ENCODE data around the gene TNNC2. TPM values are rescaled to one million over a fixed set of nuclear protein-coding genes. Genes with fewer than 3 reads are reported as not detected.

The TNNC2 gene
- total RNA-seq, 2 donors from 2014 or later, result not detected

DNA sequence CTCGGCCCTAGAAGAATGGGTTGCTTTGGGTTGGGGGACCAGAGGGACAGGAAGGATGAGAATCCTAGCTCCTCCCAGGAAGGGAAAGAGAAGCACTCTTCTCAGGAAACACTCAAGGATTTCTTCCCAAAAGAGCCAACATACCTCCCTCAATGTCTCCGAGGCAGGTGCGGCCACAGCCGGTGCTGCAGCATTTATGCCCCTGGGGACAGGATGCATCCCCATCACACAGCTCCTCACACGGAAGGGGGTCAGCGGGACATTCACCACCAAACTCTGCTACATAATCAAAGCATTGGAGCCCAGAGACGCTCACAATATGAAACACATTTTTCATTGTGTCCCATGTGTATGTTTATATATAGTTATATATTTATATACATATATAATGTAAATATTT is 50.2 kb downstream of the TNNC2 start:
- ATAC-seq (no peak), DNase-seq (ENCODE audit: low spot score in 2 of 2) (no peak)
- Mint-ChIP-seq H3K9me3 (no peaks in the 10 kb centered on the region), H3K36me3 (no peaks in the 10 kb centered on the region), H3K27ac (no peak overlapping the region)

DNA sequence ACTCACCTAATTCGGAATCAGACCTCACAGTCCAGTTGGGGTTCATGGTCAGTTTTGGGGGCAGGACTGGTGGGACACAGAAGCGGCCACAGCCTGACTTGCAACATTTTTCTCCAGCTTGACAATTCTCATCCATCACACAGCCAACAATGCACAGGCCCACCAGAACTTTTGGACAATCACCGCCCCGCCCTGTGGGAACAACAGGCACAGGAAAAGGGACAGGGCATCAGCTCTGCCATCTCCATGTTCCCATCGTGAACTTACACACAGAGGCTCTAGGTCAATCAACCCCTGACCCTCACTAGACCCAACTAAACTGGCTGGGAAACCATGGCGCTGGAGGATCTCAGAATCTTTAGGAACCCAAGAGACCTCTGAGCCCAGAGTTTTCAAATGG is 51.7 kb downstream of the TNNC2 start:
- ATAC-seq (no peak), DNase-seq (ENCODE audit: low spot score in 2 of 2) (no peak)
- Mint-ChIP-seq H3K27ac (no peak overlapping the region), H3K9me3 (no peaks in the 10 kb centered on the region), H3K36me3 (no peaks in the 10 kb centered on the region)

DNA sequence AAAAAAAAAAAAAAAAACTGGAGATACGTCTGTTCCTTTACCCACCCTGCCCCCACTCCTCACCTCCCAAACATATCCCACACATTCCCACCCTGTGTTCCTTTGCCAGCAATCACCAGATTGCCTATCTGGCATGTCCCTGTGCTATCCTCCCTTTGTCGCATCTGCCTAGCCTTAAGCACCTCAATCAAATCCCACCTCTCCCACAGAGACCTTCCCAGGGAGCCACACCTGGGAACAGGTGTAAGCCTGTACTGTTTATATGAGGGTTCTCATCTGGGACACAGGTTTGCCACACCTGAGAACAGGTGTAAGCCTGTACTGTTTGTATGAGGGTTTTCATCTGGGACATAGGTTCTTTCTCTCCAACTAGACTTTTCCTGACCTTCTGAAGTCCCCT is 52.2 kb downstream of the TNNC2 start:
- Mint-ChIP-seq H3K36me3 (no peaks in the 10 kb centered on the region), H3K9me3 (no peaks in the 10 kb centered on the region), H3K27ac (no peak overlapping the region)
- DNase-seq (ENCODE audit: low spot score in 2 of 2), result no peak
- no peak for ATAC-seq

Other genes starting within 250 kb of the TNNC2 start
- gene WFDC8, start 248.0 kb downstream of the TNNC2 start, total RNA-seq, result not detected
- gene WFDC10A, start 197.6 kb downstream of the TNNC2 start, total RNA-seq, result not detected
- not detected for gene WFDC9, start 196.0 kb downstream of the TNNC2 start, total RNA-seq
- gene WFDC11, start 157.1 kb downstream of the TNNC2 start, total RNA-seq, result not detected
- gene WFDC13, start 125.3 kb downstream of the TNNC2 start, total RNA-seq, result not detected
- gene WFDC10B, start 122.3 kb downstream of the TNNC2 start, total RNA-seq, result not detected
- not detected for gene SPINT4, start 105.0 kb downstream of the TNNC2 start, total RNA-seq
- gene WFDC3, start 35.4 kb downstream of the TNNC2 start, total RNA-seq, result under 1 TPM; 0.31 to 0.34 TPM
- gene DNTTIP1, start 35.4 kb downstream of the TNNC2 start, total RNA-seq, result 10 to 100 TPM; 23.2 to 24.4 TPM
- gene UBE2C, start 14.7 kb downstream of the TNNC2 start, total RNA-seq, result 100 to 1,000 TPM; 200 to 371 TPM
- 1 to 10 TPM; 2.1 to 2.5 TPM for gene SNX21, start 6.5 kb upstream of the TNNC2 start, total RNA-seq
- gene ACOT8, start 30.1 kb upstream of the TNNC2 start, total RNA-seq, result 10 to 100 TPM; 29.1 to 31.3 TPM
- gene ZSWIM3, start 30.3 kb upstream of the TNNC2 start, total RNA-seq, result 1 to 10 TPM; 5.7 to 8.4 TPM
- 10 to 100 TPM; 11.3 to 11.9 TPM for gene ZSWIM1, start 53.9 kb upstream of the TNNC2 start, total RNA-seq
- 1 to 10 TPM in 1 of 2 donors, under 1 TPM in 1; 0.64 to 1.8 TPM for gene SPATA25, start 60.3 kb upstream of the TNNC2 start, total RNA-seq
- gene NEURL2, start 63.9 kb upstream of the TNNC2 start, total RNA-seq, result 1 to 10 TPM; 1.5 to 3.4 TPM
- gene CTSA, start 64.0 kb upstream of the TNNC2 start, total RNA-seq, result 10 to 100 TPM; 55.6 to 98.5 TPM
- gene PLTP, start 84.8 kb upstream of the TNNC2 start, total RNA-seq, result 10 to 100 TPM; 11.0 to 12.9 TPM
- 10 to 100 TPM; 31.8 to 51.0 TPM for gene PCIF1, start 107.4 kb upstream of the TNNC2 start, total RNA-seq
- 10 to 100 TPM; 31.0 to 62.6 TPM for gene ZNF335, start 144.9 kb upstream of the TNNC2 start, total RNA-seq
- under 1 TPM in 1 of 2 donors, not detected in 1; 0.10 TPM for gene MMP9, start 181.6 kb upstream of the TNNC2 start, total RNA-seq
- gene SLC12A5, start 201.9 kb upstream of the TNNC2 start, total RNA-seq, result under 1 TPM; 0.34 to 0.66 TPM